ENCODE results near the gene HPDL.

The HPDL gene

GRCh38 chr1:45365051-45365450 is 38.4 kb downstream of the HPDL start:
- no peak overlapping the region for H3K4me3 ChIP-seq (replicated peaks in 1 of 2; ENCODE audit: low read depth in 2 of 2, low read length in 2 of 2)
- no peak for TF ChIP-seq CTCF (IDR thresholded peaks at IDR 0.05; ENCODE audit: low read depth, low read length)
- no peak for DNase-seq (ENCODE audit: low read depth in 2 of 2)

GRCh38 chr1:45370575-45370974 is 43.9 kb downstream of the HPDL start:
- no peak for TF ChIP-seq CTCF (IDR thresholded peaks at IDR 0.05; ENCODE audit: low read depth, low read length)
- H3K4me3 ChIP-seq (replicated peaks in 1 of 2; ENCODE audit: low read depth in 2 of 2, low read length in 2 of 2) = no peak overlapping the region
- DNase-seq (ENCODE audit: low read depth in 2 of 2) = no peak

GRCh38 chr1:45373573-45373972 is 46.9 kb downstream of the HPDL start:
- no peak overlapping the region for H3K4me3 ChIP-seq (replicated peaks in 1 of 2; ENCODE audit: low read depth in 2 of 2, low read length in 2 of 2)
- no peak for DNase-seq (ENCODE audit: low read depth in 2 of 2)
- no peak for TF ChIP-seq CTCF (IDR thresholded peaks at IDR 0.05; ENCODE audit: low read depth, low read length)

GRCh38 chr1:45375104-45376090 is 48.7 kb downstream of the HPDL start:
- TF ChIP-seq CTCF (IDR thresholded peaks at IDR 0.05; ENCODE audit: low read depth, low read length) = no peak
- no peak overlapping the region for H3K4me3 ChIP-seq (replicated peaks in 1 of 2; ENCODE audit: low read depth in 2 of 2, low read length in 2 of 2)
- peak in 1 of 2 donors; percentile 6 for DNase-seq (ENCODE audit: low read depth in 2 of 2)

- DNase-seq (ENCODE audit: low read depth in 2 of 2) = no peak
- no peak for TF ChIP-seq CTCF (IDR thresholded peaks at IDR 0.05; ENCODE audit: low read depth, low read length)
- no peak overlapping the region for H3K4me3 ChIP-seq (replicated peaks in 1 of 2; ENCODE audit: low read depth in 2 of 2, low read length in 2 of 2)
Measured at GRCh38 chr1:45378184-45378583, 51.5 kb downstream of the HPDL start.
